Activated T-cell treated with anti-CD3 and anti-CD28 coated beads, Interleukin-2, amount 50 U/mL, for 72 hours (primary cell): Measurements from ENCODE around the gene GAS6. TPM values are rescaled to one million over a fixed set of nuclear protein-coding genes. Genes with fewer than 3 reads are reported as not detected.
"Not testable (repeated sequence)": the region's sequence is repeated elsewhere in the genome, so short reads cannot be mapped to it uniquely, and the experiment has no call there.

Experiments used
- ATAC-seq, 2 donors: fragments of 150-1000 bp; cut with Tn5 transposase; replicated peaks in 1 of 2; 2 replicates each; pipeline ENCODE4 v1.10.0; 2021; ENCODE audit warnings: moderate library complexity in 2 of 2, mild to moderate bottlenecking in 1 of 2
- DNase-seq, 2 donors: peaks; one replicate each; pipeline ENCODE4 v3.0.0; 2021 to 2022; ENCODE audit warnings: mixed read lengths in 1 of 2
- H3K27ac Mint-ChIP-seq: one replicate; pipeline ENCODE4 v1.8.0; 2022; ENCODE audit warnings: mild to moderate bottlenecking, moderate library complexity, mixed read lengths
- H3K27me3 Mint-ChIP-seq: one replicate; pipeline ENCODE4 v1.8.0; 2022; ENCODE audit warnings: low read depth, mixed read lengths
- H3K36me3 Mint-ChIP-seq, 2 donors: one replicate each; pipeline ENCODE4 v1.8.0; 2022; ENCODE audit warnings: mixed read lengths in 2 of 2, mild to moderate bottlenecking in 1 of 2; ENCODE audit not compliant: insufficient read depth in 2 of 2
- H3K4me1 Mint-ChIP-seq: one replicate; pipeline ENCODE4 v1.8.0; 2022; ENCODE audit warnings: low read depth, mixed read lengths
- H3K4me3 Mint-ChIP-seq, 2 donors: one replicate each; pipeline ENCODE4 v1.8.0; 2022; ENCODE audit warnings: mild to moderate bottlenecking in 2 of 2, mixed read lengths in 2 of 2, moderate library complexity in 2 of 2
- H3K9me3 Mint-ChIP-seq, 2 donors: one replicate each; pipeline ENCODE4 v1.8.0; 2022; ENCODE audit warnings: mixed read lengths in 2 of 2
- total RNA-seq, 2 donors: library from RNA; stranded (reverse); gene quantifications; one replicate each; pipeline ENCODE4 v1.2.3, GENCODE V29; 2022

GAS6 gene
- total RNA-seq, 2 donors from 2014 or later, result 0.46 to 1.5 TPM

GRCh38 chr13:113832205-113832604 is 31.7 kb downstream of the GAS6 start:
- Mint-ChIP-seq H3K36me3 (no peaks in the 10 kb centered on the region), H3K4me3 (no peak overlapping the region), H3K9me3 (no peaks in the 10 kb centered on the region), H3K4me1 (peaks cover 5% of the 10 kb centered on the region), H3K27me3 (no peaks in the 10 kb centered on the region), H3K27ac (no peak overlapping the region)
- no peak for ATAC-seq
- no peak for DNase-seq

- Mint-ChIP-seq H3K27me3 (no peaks in the 10 kb centered on the region), H3K4me1 (no peaks in the 10 kb centered on the region), H3K4me3 (no peak overlapping the region), H3K36me3 (no peaks in the 10 kb centered on the region), H3K27ac (no peak overlapping the region), H3K9me3 (no peaks in the 10 kb centered on the region)
- ATAC-seq, result no peak
- no peak for DNase-seq
Observed at GRCh38 chr13:113831061-113831460, 32.8 kb downstream of the GAS6 start.

- H3K36me3 Mint-ChIP-seq, H3K4me3 Mint-ChIP-seq, H3K27ac Mint-ChIP-seq, H3K4me1 Mint-ChIP-seq, ATAC-seq, H3K9me3 Mint-ChIP-seq, H3K27me3 Mint-ChIP-seq, DNase-seq: not testable (repeated sequence)
Observed at GRCh38 chr13:113830426-113830950, 33.4 kb downstream of the GAS6 start.

- H3K9me3 Mint-ChIP-seq, result no peaks in the 10 kb centered on the region
- no peaks in the 10 kb centered on the region for H3K27me3 Mint-ChIP-seq
- H3K27ac Mint-ChIP-seq, result no peak overlapping the region
- no peak for ATAC-seq
- no peaks in the 10 kb centered on the region for H3K4me1 Mint-ChIP-seq
- no peak overlapping the region for H3K4me3 Mint-ChIP-seq
- no peak for DNase-seq
- no peaks in the 10 kb centered on the region for H3K36me3 Mint-ChIP-seq
Observed at GRCh38 chr13:113828282-113828825, 35.5 kb downstream of the GAS6 start.

DNA sequence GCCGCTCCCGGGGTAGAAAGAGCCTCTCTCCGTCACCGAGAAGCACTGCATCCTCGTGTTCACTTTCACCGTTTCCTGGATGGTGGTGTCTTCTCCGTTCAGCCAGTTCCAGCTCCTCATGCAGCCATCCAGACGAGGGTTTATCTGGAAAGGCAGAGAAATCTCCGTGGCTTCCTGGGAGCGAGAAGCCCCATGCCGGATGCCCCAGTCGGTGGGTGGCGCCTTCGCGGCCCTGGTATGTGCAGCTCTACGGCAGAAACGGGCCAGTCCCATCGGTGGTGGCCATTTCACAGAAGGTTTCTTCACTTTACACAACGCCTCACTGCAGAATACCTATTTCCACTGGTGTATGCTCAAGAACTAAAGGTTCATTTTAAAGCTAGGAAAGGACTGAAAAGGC is 36.9 kb downstream of the GAS6 start:
- no peaks in the 10 kb centered on the region for H3K27me3 Mint-ChIP-seq
- H3K9me3 Mint-ChIP-seq, result no peaks in the 10 kb centered on the region
- ATAC-seq (no peak), DNase-seq (no peak)
- no peaks in the 10 kb centered on the region for H3K36me3 Mint-ChIP-seq
- no peak overlapping the region for H3K4me3 Mint-ChIP-seq
- H3K4me1 Mint-ChIP-seq, result no peaks in the 10 kb centered on the region
- no peak overlapping the region for H3K27ac Mint-ChIP-seq

GRCh38 chr13:113826446-113826845 is 37.4 kb downstream of the GAS6 start:
- H3K27me3 Mint-ChIP-seq, ATAC-seq, H3K4me1 Mint-ChIP-seq, H3K27ac Mint-ChIP-seq, H3K9me3 Mint-ChIP-seq, H3K36me3 Mint-ChIP-seq, H3K4me3 Mint-ChIP-seq, DNase-seq: not testable (repeated sequence)

DNA sequence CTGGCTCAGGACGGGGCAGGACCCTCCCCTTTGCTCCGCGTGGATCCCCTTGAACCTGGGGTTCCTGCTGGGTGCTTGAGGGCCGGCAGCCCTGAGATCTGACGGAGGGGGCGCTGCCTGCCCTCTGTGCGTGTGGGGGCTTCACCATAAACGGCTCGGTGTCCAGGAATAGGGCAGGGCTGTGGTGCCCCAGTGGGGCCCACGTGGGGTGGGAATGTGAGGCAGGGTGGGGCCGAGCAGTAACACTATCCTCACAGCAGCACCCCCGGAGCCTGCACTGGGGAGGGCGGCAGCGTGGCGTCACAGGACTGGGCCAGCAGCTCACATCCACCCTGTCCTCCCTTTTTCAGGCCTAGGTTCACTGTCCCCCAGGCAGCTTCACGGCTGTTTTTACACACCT is 38.0 kb downstream of the GAS6 start:
- no peak for ATAC-seq
- Mint-ChIP-seq H3K4me1 (no peaks in the 10 kb centered on the region), H3K27ac (no peak overlapping the region), H3K36me3 (no peaks in the 10 kb centered on the region), H3K9me3 (no peaks in the 10 kb centered on the region), H3K27me3 (no peaks in the 10 kb centered on the region), H3K4me3 (no peak overlapping the region)
- DNase-seq, result no peak

GRCh38 chr13:113823771-113824170 is 40.1 kb downstream of the GAS6 start:
- Mint-ChIP-seq H3K36me3 (no peaks in the 10 kb centered on the region), H3K9me3 (no peaks in the 10 kb centered on the region), H3K27ac (no peak overlapping the region), H3K4me3 (no peak overlapping the region), H3K4me1 (no peaks in the 10 kb centered on the region), H3K27me3 (no peaks in the 10 kb centered on the region)
- DNase-seq (no peak), ATAC-seq (no peak)

DNA sequence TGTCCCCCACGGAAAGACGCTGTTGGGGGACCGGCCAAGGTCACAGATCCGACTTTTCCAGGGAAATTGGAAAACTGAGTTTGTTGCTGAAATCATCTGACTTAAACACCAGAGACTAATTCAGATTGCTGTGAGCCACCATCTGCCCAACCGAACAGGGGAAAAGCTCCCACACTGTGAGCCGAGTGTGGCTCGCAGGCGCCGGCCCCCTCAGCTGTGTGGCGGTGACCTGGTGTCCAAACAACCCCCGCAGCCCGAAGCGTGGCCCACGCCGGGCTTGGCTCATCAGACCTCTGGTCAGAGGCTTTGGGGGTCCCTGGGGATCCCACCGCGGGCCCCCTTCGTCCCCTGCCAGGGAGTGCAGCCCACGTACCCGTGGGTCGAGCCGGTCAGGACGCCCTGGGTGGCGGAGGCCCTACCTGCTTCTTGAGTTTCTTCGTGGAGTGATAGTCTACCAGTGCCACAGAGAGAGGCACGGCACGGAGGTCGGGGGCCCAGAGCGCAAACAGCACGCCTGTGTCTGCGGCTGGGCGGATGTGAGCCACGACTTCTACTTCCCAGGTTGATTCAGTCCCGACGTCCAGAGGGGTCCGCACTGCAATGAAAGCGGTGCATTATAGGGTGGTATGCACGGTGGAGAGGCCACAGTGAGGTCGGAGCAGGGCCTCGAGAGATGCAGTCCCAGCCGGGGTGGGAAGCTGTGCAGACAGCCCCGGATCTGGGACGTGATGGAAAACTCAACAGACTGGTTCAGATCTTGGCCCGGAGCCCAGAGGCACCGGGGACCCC is 40.7 kb downstream of the GAS6 start:
- Mint-ChIP-seq H3K4me1 (no peaks in the 10 kb centered on the region), H3K9me3 (no peaks in the 10 kb centered on the region), H3K27ac (no peak overlapping the region), H3K27me3 (no peaks in the 10 kb centered on the region), H3K4me3 (no peak overlapping the region), H3K36me3 (no peaks in the 10 kb centered on the region)
- ATAC-seq, result no peak
- DNase-seq, result no peak

- no peak for DNase-seq
- no peak overlapping the region for H3K27ac Mint-ChIP-seq
- H3K36me3 Mint-ChIP-seq, result no peaks in the 10 kb centered on the region
- H3K27me3 Mint-ChIP-seq, result no peaks in the 10 kb centered on the region
- H3K9me3 Mint-ChIP-seq, result no peaks in the 10 kb centered on the region
- no peak overlapping the region for H3K4me3 Mint-ChIP-seq
- ATAC-seq, result no peak
- peaks cover 5% of the 10 kb centered on the region for H3K4me1 Mint-ChIP-seq
Observed at GRCh38 chr13:113822266-113822665, 41.6 kb downstream of the GAS6 start.

DNA sequence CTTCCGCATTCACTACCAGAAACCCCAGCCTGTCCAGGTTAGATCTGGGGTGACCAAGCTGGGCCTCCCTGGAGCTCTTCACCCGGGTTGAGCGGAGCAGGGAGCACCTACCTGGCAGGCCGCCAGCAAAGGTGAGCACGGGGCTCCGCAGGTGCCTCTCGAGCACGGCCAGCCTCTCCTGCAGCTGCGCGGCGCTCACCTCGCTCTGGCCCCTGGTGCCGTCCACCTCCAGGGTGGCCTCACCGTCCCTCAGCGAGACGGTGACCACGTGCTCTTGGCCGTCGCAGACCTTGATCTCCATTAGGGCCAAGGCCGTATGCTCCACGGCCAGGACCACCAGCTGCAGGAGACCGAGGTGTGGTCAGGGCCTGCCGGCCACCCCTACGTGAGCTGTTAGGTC is 42.0 kb downstream of the GAS6 start:
- H3K4me1 Mint-ChIP-seq, result peaks cover 8% of the 10 kb centered on the region
- H3K4me3 Mint-ChIP-seq, result no peak overlapping the region
- no peaks in the 10 kb centered on the region for H3K9me3 Mint-ChIP-seq
- ATAC-seq (no peak), DNase-seq (no peak)
- no peaks in the 10 kb centered on the region for H3K36me3 Mint-ChIP-seq
- no peaks in the 10 kb centered on the region for H3K27me3 Mint-ChIP-seq
- H3K27ac Mint-ChIP-seq, result no peak overlapping the region

DNA sequence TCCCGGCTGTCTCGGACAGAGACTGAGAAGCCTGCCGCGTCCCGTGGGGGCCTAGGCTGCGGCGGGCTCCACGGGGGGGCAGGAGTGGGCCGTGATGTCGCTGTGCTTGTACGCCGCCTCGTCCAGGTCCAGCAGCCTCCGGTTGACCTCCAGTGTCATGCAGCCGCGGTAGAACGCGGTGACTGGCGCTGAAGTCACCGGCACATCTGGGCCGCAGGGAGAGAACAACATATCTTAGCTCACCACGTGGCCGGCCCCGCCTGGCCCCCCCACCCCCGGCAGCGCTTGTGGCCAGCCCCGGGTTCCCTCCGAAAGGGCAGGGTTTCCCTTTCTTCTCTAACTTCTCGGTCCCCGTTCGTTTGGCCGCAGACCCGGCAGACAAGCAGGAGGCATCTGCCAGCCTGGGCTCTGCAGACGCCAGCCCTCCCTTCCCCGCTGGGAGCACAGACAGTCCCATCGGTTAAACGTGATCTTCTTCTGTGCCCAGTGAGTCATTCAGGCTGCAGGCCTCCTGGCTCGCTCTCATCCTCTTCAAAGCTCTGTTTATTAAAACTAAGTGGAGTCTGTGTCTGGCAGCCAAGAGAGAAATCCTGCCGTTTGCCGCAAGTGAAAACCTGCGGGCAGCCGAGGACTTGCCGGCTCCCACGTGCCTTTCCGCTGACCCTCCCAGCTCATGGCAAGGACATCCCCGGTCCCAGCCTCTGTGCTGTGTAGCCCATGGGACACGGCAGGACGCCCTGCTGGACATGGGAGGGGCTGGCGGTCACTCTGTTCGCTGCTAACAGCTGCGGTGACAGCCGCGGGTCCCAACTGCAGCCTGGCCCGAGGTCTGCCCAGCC is 42.8 kb downstream of the GAS6 start:
- H3K4me1 Mint-ChIP-seq, result peaks cover 16% of the 10 kb centered on the region
- H3K27me3 Mint-ChIP-seq, result no peaks in the 10 kb centered on the region
- no peaks in the 10 kb centered on the region for H3K9me3 Mint-ChIP-seq

More for the DNA sequence above, 42.8 kb downstream of the GAS6 start:
- Mint-ChIP-seq H3K4me3 (no peak overlapping the region), H3K36me3 (no peaks in the 10 kb centered on the region), H3K27ac (no peak overlapping the region)
- ATAC-seq (no peak), DNase-seq (no peak)
